Fibroblast of villous mesenchyme (primary cell): Measurements from ENCODE around the gene ZBTB16. TPM values are rescaled to one million over a fixed set of nuclear protein-coding genes. Genes with fewer than 3 reads are reported as not detected.

Experiments
- DNase-seq: peaks from one replicate; pipeline ENCODE4 v3.0.0-alpha.2; 2010; ENCODE audit warnings: low read depth
- H3K4me3 ChIP-seq: 2 replicates; pipeline ENCODE4 v1.5.1; 2011; ENCODE audit warnings: low read depth, mild to moderate bottlenecking, low read length
- CTCF ChIP-seq: IDR thresholded peaks from 2 replicates; pipeline ENCODE4 v1.5.1; 2012; ENCODE audit warnings: low read depth, mild to moderate bottlenecking, low read length; ENCODE audit not compliant: insufficient read depth
- total RNA-seq: library from RNA; depleted of rRNA; stranded (reverse); fragments of >200 nt; gene quantifications from 2 replicates; pipeline ENCODE4 v1.2.3, GENCODE V29; 2012

Gene ZBTB16
- total RNA-seq, 1 donor = 0.86 TPM

GRCh38 chr11:114169321-114169749 lies 109.8 kb downstream of the ZBTB16 start:
- DNase-seq = peak; percentile 80
- no peak overlapping the region for H3K4me3 ChIP-seq
- no peak for TF ChIP-seq CTCF

- H3K4me3 ChIP-seq = no peak overlapping the region
- no peak for TF ChIP-seq CTCF
- no peak for DNase-seq
These were observed 110.3 kb downstream of the ZBTB16 start for GRCh38 chr11:114169821-114170220.

GRCh38 chr11:114170226-114170625 lies 110.7 kb downstream of the ZBTB16 start:
- no peak overlapping the region for H3K4me3 ChIP-seq
- no peak for TF ChIP-seq CTCF
- no peak for DNase-seq

- no peak for TF ChIP-seq CTCF
- no peak overlapping the region for H3K4me3 ChIP-seq
- DNase-seq = no peak
These were observed 111.9 kb downstream of the ZBTB16 start for GRCh38 chr11:114171257-114172054.

- H3K4me3 ChIP-seq = no peak overlapping the region
- no peak for TF ChIP-seq CTCF
- no peak for DNase-seq
These were observed 112.7 kb downstream of the ZBTB16 start for GRCh38 chr11:114172055-114172861.

GRCh38 chr11:114172871-114173444 lies 113.4 kb downstream of the ZBTB16 start:
- no peak overlapping the region for H3K4me3 ChIP-seq
- no peak for DNase-seq
- no peak for TF ChIP-seq CTCF
